Measurements from ENCODE around the gene FGD3.
"Not testable (repeated sequence)": the region's sequence is repeated elsewhere in the genome, so short reads cannot be mapped to it uniquely, and the experiment has no call there.

FGD3 gene, protein sequence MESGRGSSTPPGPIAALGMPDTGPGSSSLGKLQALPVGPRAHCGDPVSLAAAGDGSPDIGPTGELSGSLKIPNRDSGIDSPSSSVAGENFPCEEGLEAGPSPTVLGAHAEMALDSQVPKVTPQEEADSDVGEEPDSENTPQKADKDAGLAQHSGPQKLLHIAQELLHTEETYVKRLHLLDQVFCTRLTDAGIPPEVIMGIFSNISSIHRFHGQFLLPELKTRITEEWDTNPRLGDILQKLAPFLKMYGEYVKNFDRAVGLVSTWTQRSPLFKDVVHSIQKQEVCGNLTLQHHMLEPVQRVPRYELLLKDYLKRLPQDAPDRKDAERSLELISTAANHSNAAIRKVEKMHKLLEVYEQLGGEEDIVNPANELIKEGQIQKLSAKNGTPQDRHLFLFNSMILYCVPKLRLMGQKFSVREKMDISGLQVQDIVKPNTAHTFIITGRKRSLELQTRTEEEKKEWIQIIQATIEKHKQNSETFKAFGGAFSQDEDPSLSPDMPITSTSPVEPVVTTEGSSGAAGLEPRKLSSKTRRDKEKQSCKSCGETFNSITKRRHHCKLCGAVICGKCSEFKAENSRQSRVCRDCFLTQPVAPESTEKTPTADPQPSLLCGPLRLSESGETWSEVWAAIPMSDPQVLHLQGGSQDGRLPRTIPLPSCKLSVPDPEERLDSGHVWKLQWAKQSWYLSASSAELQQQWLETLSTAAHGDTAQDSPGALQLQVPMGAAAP

DNA sequence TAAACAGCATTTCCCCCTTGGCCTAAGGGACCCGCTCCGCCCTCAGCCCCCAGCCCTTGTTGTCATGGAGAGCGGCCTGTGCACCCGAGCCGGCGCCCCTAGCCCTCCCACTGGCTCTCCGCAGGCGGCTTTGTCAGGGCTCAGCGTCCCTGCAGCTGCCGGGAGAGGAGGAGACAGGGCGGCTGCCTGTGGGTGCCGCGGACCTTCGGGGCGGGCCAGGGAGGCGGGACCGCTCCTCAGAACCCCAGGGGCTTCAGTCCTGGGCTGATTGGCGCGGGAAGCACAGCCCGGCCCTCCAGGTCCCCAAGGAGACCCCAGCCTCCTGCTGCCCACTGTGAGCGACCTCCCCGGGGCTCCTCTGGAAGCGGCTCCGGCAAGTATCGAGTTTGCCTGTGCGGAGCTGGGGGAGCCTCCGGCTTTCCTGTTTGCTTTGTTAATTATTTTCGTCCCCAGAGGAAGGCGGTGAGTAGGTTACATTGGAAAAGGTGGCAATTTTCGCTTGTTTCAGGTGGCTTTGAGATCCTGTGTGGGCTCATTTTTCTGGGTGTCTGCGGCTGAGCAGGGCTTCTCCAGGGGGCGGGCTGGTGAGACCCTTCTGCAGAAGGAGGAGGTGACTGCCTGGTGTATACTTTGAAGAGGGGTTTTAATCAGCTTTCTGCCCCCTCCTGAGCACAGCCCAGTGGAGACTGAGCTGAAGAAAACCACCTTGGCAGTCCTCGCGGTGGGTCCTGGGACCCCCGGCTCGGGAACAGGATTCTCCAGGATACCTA, at the start of gene FGD3:
Gene FGD3 (plus strand): TSS at position 256 of the 770 bp plus-strand sequence. CDS start 28,734 bp downstream, outside the sequence.
- Histone ChIP-seq H3K4me1 (peaks cover 6% of the 10 kb centered on the region), H3K9me3 (peaks cover 4% of the 10 kb centered on the region), H3K27me3 (ENCODE audit: low read depth) (no peaks in the 10 kb centered on the region), H3K36me3 (replicated peaks) (no peaks in the 10 kb centered on the region), H3K4me3 (peak within 1 kb of the TSS; percentile 35)
- in situ Hi-C loops (cut with MboI; ENCODE audit: low sequenced_read_pairs) = no loop called here
- DNase-seq (ENCODE audit: low spot score in 2 of 2) = peak; percentile 48 to 81

- H3K36me3 ChIP-seq (replicated peaks); H3K9me3 ChIP-seq; H3K4me1 ChIP-seq; DNase-seq (ENCODE audit: low spot score in 2 of 2); H3K4me3 ChIP-seq; in situ Hi-C loops (cut with MboI; ENCODE audit: low sequenced_read_pairs); H3K27me3 ChIP-seq (ENCODE audit: low read depth): not testable (repeated sequence)
Measured at GRCh38 chr9:92905137-92905536, 42.2 kb upstream of the FGD3 start.

DNA sequence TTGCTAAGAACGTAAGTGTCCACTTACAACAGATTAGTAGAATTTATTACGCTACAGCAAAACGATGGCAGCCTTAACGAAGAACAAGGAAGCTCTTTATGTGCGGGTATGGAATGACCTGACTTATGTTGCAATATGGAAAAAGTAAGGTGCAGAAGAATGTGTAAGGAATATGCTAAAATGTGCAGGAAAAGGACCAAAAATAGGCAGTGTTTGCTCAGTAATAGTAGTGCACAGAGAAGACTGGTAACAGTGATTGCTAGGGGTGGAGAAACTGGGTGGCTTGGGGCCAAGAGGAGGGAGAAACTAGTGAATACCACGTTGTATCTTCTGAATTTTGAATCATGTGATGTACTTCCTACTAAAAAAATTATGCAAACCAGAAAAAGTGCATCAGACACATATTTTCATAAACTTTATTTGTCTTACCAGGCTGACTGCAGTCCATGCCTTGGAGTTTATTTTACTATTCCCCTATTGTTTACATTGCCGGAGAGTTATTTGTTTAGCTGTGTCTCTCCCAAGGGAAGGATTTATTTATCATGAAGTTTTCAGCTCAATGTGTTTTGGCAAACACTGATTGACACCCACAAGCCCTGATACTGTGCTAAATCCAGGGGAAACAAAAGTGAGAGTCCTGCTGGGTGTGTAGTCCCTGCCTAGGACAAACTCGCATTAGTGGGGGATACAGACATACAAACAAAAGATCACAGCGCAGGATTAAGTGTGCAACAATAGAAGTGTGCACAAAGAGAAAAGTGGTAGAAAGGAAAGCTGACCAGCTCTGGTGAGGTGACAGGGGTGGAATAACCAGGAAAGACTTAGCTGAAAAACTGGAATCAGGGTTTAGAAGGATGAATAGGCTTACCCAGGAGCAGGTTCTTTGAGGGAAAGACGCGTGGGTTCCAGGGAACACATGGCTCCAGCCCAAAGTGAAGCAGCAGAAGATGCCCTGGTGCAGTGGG, 35.5 kb upstream of the FGD3 start:
- peaks cover 14% of the 10 kb centered on the region for H3K4me1 ChIP-seq
- H3K36me3 ChIP-seq (replicated peaks) = no peaks in the 10 kb centered on the region

DNA sequence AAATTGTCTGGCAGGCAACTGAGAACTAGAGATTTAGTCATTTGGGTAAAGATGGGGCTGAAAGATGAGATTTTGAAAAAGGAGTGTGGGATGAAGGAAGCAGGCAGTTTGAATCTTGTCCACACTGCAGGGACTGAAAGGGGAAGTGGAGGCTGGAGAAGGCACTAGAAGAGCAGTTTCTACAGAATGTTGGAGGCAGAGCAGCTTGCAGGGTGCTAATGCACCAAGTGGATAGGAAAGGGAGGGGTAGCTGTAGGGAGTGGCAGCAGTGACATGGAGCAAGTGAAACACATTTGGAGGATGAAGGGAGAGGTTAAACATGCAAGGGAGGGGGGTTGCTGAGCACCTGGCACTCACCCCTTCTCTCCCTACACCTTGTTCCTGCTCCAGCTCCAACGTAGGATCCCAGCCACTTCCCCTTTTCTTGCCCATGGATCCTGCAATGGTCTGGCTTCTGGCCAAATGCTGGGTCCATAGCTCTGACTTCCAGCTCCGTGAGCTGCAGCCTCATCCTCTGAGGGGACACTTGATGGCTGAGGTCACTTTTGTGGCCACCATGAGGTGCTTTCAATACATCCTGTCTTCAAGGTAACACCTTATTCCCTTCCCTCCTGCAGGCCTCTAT, 30.0 kb upstream of the FGD3 start:
- Histone ChIP-seq H3K4me1 (peaks cover 4% of the 10 kb centered on the region), H3K9me3 (no peaks in the 10 kb centered on the region), H3K27me3 (ENCODE audit: low read depth) (no peaks in the 10 kb centered on the region), H3K4me3 (no peak overlapping the region), H3K36me3 (replicated peaks) (no peaks in the 10 kb centered on the region)
- in situ Hi-C loops (cut with MboI; ENCODE audit: low sequenced_read_pairs) = no loop called here
- no peak for DNase-seq (ENCODE audit: low spot score in 2 of 2)

More for the DNA sequence above, 35.5 kb upstream of the FGD3 start:
- in situ Hi-C loops (cut with MboI; ENCODE audit: low sequenced_read_pairs) = no loop called here
- Histone ChIP-seq H3K9me3 (no peaks in the 10 kb centered on the region), H3K4me3 (no peak overlapping the region), H3K27me3 (ENCODE audit: low read depth) (0 out of 2 replicates have a peak, but pooled peaks cover 2% of the 10 kb centered on the region)
- DNase-seq (ENCODE audit: low spot score in 2 of 2) = peak; percentile 71 to 79

DNA sequence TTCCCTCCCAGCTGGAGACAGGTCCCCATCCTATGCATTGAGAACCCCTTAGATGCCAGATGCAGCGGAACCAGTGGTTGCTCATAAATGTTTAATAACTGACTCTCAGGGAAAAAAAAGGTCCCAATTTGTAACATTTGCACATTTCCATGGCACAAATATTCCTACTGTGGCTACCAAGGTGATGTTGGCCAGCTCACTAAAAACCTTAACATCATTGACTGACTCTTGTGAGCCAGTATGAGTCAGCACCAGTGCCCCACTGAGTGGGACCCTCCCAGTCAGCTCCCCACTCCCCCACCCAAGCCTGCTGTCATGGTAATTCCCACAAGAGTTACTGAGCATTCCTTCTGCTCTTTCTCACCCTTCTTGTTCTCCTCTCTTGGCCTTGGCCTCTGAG, 26.9 kb upstream of the FGD3 start:
- DNase-seq (ENCODE audit: low spot score in 2 of 2) = no peak
- in situ Hi-C loops (cut with MboI; ENCODE audit: low sequenced_read_pairs) = no loop called here
- Histone ChIP-seq H3K36me3 (replicated peaks) (no peaks in the 10 kb centered on the region), H3K4me1 (no peaks in the 10 kb centered on the region), H3K27me3 (ENCODE audit: low read depth) (no peaks in the 10 kb centered on the region), H3K4me3 (no peak overlapping the region), H3K9me3 (no peaks in the 10 kb centered on the region)

- in situ Hi-C loops (cut with MboI; ENCODE audit: low sequenced_read_pairs) = no loop called here
- Histone ChIP-seq H3K36me3 (replicated peaks) (no peaks in the 10 kb centered on the region), H3K27me3 (ENCODE audit: low read depth) (no peaks in the 10 kb centered on the region), H3K4me3 (no peak overlapping the region), H3K9me3 (no peaks in the 10 kb centered on the region), H3K4me1 (no peaks in the 10 kb centered on the region)
- DNase-seq (ENCODE audit: low spot score in 2 of 2) = no peak
Measured at GRCh38 chr9:92931606-92932005, 15.7 kb upstream of the FGD3 start.

DNA sequence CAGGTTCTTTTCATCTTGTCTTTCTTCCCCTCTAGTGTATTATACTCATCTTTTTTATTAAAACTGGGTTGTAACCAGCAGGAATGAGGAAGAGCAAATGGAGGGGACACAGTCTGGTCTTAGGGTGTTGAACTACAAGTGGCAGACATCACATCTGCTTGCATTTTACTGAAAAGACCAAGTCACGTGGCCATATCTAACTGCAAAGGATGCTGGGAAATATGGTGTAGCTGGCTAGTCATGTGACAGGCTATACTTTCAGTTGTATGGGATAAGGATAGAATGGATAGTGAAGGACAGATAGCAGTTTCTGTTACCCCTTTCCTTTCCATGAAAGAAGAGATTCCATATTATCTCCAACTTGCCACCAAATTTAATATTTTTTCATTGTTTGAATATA, 13.0 kb upstream of the FGD3 start:
- no peaks in the 10 kb centered on the region for H3K27me3 ChIP-seq (ENCODE audit: low read depth)
- H3K4me1 ChIP-seq = no peaks in the 10 kb centered on the region
- no peak for DNase-seq (ENCODE audit: low spot score in 2 of 2)
- H3K36me3 ChIP-seq (replicated peaks) = no peaks in the 10 kb centered on the region
- H3K4me3 ChIP-seq = no peak overlapping the region
- no peaks in the 10 kb centered on the region for H3K9me3 ChIP-seq
- in situ Hi-C loops (cut with MboI; ENCODE audit: low sequenced_read_pairs) = no loop called here

DNA sequence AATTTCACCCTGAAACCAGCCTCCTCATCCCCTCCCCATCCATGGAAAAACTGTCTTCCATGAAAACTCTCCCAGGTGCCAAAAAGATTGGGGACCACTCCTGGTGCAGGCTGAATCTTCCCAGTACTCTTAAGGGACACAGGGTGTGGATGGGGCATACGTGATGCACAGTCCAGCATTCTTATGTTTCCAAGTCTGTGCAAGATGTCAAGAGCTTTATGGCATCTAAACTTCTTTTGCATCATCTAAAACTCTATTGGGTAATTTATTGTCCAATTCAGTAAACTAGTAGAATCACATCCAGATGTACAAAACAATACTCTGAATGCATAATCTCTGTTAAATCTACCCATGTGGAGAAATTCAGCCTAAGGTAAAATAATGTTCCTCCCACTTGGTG, 9.3 kb upstream of the FGD3 start:
- H3K4me1 ChIP-seq = no peaks in the 10 kb centered on the region
- no peaks in the 10 kb centered on the region for H3K9me3 ChIP-seq
- no peak for DNase-seq (ENCODE audit: low spot score in 2 of 2)
- no peak overlapping the region for H3K4me3 ChIP-seq
- no peaks in the 10 kb centered on the region for H3K27me3 ChIP-seq (ENCODE audit: low read depth)
- in situ Hi-C loops (cut with MboI; ENCODE audit: low sequenced_read_pairs) = no loop called here
- H3K36me3 ChIP-seq (replicated peaks) = no peaks in the 10 kb centered on the region

- DNase-seq (ENCODE audit: low spot score in 2 of 2) = no peak
- in situ Hi-C loops (cut with MboI; ENCODE audit: low sequenced_read_pairs) = no loop called here
- Histone ChIP-seq H3K4me3 (no peak overlapping the region), H3K27me3 (ENCODE audit: low read depth) (no peaks in the 10 kb centered on the region), H3K4me1 (peaks cover 2% of the 10 kb centered on the region), H3K36me3 (replicated peaks) (no peaks in the 10 kb centered on the region), H3K9me3 (peaks cover 4% of the 10 kb centered on the region)
Measured at GRCh38 chr9:92941861-92942260, 5.5 kb upstream of the FGD3 start.

GRCh38 chr9:92942688-92943616, 4.4 kb upstream of the FGD3 start:
- no peak overlapping the region for H3K4me3 ChIP-seq
- H3K9me3 ChIP-seq = peaks cover 4% of the 10 kb centered on the region
- H3K27me3 ChIP-seq (ENCODE audit: low read depth) = no peaks in the 10 kb centered on the region
- in situ Hi-C loops (cut with MboI; ENCODE audit: low sequenced_read_pairs) = no loop called here
- peaks cover 5% of the 10 kb centered on the region for H3K4me1 ChIP-seq
- no peaks in the 10 kb centered on the region for H3K36me3 ChIP-seq (replicated peaks)
- DNase-seq (ENCODE audit: low spot score in 2 of 2) = no peak

DNA sequence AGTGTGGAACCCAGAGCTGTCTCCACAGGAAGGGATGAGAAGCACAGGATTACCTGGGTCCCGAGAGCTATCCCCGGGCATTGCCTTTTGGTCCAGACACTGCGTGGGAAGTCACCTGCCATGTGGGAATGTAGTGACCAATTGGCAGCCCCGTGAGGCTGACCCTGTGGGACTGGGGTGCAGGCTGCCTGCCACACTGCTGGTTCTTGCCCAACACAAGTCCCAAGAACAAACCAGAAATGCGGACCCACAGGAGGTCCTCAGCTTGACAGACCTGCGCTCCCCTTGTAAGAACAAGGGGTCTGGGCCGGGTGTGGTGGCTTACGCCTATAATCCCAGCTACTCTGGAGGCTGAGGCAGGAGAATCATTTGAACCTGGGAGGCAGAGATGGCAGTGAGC, 2.4 kb upstream of the FGD3 start:
- in situ Hi-C loops (cut with MboI; ENCODE audit: low sequenced_read_pairs) = no loop called here
- peaks cover 4% of the 10 kb centered on the region for H3K9me3 ChIP-seq
- H3K27me3 ChIP-seq (ENCODE audit: low read depth) = no peaks in the 10 kb centered on the region
- H3K4me3 ChIP-seq = no peak overlapping the region
- H3K36me3 ChIP-seq (replicated peaks) = no peaks in the 10 kb centered on the region
- no peak for DNase-seq (ENCODE audit: low spot score in 2 of 2)
- peaks cover 5% of the 10 kb centered on the region for H3K4me1 ChIP-seq

DNA sequence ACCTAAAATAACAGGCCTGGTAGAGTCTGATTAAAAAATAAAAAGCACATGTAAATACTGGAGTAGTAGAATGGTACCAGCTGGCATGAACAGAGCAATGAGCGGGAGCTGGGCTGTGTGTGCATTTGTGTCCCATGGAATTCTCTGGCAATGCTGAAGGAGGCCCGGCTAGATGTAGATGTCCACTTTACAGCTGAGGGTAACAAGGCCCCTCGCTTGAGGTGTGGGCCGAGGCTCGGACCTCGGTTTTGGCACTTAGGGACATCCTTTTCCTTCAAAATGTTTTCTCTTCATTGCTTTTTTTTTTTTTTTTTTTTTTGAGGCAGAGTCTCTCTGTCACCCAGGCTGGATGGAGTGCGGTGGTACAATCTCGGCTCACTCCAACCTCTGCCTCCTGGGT, 1.5 kb upstream of the FGD3 start:
- Histone ChIP-seq H3K9me3 (peaks cover 4% of the 10 kb centered on the region), H3K4me1 (peaks cover 5% of the 10 kb centered on the region), H3K27me3 (ENCODE audit: low read depth) (no peaks in the 10 kb centered on the region), H3K36me3 (replicated peaks) (no peaks in the 10 kb centered on the region), H3K4me3 (no peak overlapping the region)
- DNase-seq (ENCODE audit: low spot score in 2 of 2) = no peak
- in situ Hi-C loops (cut with MboI; ENCODE audit: low sequenced_read_pairs) = no loop called here
